Activated CD8-positive, alpha-beta T cell treated with anti-CD3 and anti-CD28 coated beads for 36 hours (primary cell): ENCODE results near the gene SLN. TPM values are rescaled to one million over a fixed set of nuclear protein-coding genes. Genes with fewer than 3 reads are reported as not detected.

Experiments
- ATAC-seq: fragments of 200-7000 bp; cut with Tn5 transposase; one replicate; pipeline ENCODE4 v1.10.0; 2021; ENCODE audit warnings: mild to moderate bottlenecking, moderate library complexity
- CTCF ChIA-PET: fragments of 350-600 bp; sonication (Branson Sonifier 250); formaldehyde crosslinking; loops from one replicate; lab custom pipeline; 2021; ENCODE audit warnings: antibody characterized with exemption; lab: Charles Lee
- POLR2A ChIA-PET: fragments of 350-600 bp; sonication (Branson Sonifier 250); formaldehyde crosslinking; loops from one replicate; lab custom pipeline; 2021; ENCODE audit warnings: antibody characterized with exemption; lab: Charles Lee
- DNase-seq: peaks from one replicate; pipeline ENCODE4 v3.0.0-alpha.2; 2020
- H3K27ac Mint-ChIP-seq: one replicate; pipeline ENCODE4 v1.8.0; 2021; ENCODE audit warnings: mild to moderate bottlenecking, mixed read lengths
- H3K27me3 Mint-ChIP-seq: one replicate; pipeline ENCODE4 v1.8.0; 2021; ENCODE audit warnings: mixed read lengths
- H3K36me3 Mint-ChIP-seq: one replicate; pipeline ENCODE4 v1.8.0; 2021; ENCODE audit warnings: low read depth, mixed read lengths
- H3K4me1 Mint-ChIP-seq: one replicate; pipeline ENCODE4 v1.8.0; 2021; ENCODE audit warnings: low read depth, mixed read lengths
- H3K4me3 Mint-ChIP-seq: one replicate; pipeline ENCODE4 v1.8.0; 2021; ENCODE audit warnings: mild to moderate bottlenecking, moderate library complexity, mixed read lengths
- H3K9me3 Mint-ChIP-seq: one replicate; pipeline ENCODE4 v1.8.0; 2021; ENCODE audit warnings: mixed read lengths
- CTCF ChIP-seq: fragments of 200-600 bp; IDR thresholded peaks from one replicate; pipeline ENCODE4 v1.8.0; 2022; ENCODE audit warnings: antibody characterized with exemption, mild to moderate bottlenecking
- intact Hi-C: fragments of 100-400 bp; cut with micrococcal nuclease; formaldehyde crosslinking; loops from one replicate; pipeline ENCODE4 v1.10.0; 2022
- total RNA-seq, 2 experiments: library from RNA; stranded (reverse); gene quantifications; one replicate each; pipeline ENCODE4 v1.2.3, GENCODE V29; 2021

The SLN gene
- total RNA-seq, 2 experiments from 2014 or later, result not detected

DNA sequence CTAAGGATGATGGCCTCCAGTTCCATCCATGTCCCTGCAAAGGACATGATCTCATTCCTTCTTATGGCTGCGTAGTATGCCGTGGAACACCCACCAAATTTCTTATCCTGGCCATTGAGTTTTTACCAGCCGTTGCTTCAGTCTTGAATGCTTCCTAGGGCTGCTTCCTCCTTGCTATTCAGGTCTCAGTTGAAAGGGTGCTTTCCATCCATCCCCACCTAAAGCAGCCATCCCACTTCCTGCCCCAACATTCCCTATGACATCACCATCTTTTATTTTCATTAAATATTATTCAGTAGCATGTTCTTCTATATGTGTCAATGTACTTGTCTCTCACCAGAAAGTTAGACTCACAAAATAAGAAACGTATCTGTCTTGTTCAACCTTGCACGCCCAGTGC lies 40.7 kb upstream of the SLN start:
- Mint-ChIP-seq H3K4me1 (no peaks in the 10 kb centered on the region), H3K9me3 (no peaks in the 10 kb centered on the region), H3K27me3 (peaks cover 11% of the 10 kb centered on the region), H3K27ac (no peak overlapping the region), H3K4me3 (no peak overlapping the region), H3K36me3 (no peaks in the 10 kb centered on the region)
- DNase-seq (no peak), ATAC-seq (no peak)
- intact Hi-C loops, result no loop called here
- ChIA-PET POLR2A (no interaction called here), CTCF (no interaction called here)
- no peak for TF ChIP-seq CTCF

DNA sequence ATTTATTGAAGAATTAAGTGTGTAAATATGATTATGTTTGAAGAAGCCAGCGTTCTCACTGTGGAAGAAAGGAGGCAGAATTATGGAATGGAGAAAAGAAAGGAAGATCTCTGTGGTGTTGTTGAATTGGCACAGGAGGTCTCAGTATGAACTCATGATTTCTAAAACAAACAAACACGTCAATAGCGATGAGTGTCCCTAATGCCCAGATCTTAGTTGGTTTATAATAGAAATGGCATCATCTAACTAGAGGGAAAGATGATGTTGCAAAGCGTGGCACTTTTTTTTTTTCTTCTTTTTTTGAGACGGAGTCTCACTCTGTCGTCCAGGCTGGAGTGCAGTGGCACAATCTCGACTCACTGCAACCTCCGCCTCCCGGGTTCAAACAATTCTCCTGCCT lies 39.2 kb upstream of the SLN start:
- H3K27ac Mint-ChIP-seq, result no peak overlapping the region
- H3K4me3 Mint-ChIP-seq, result no peak overlapping the region
- no peaks in the 10 kb centered on the region for H3K9me3 Mint-ChIP-seq
- H3K27me3 Mint-ChIP-seq, result peaks cover 4% of the 10 kb centered on the region
- ATAC-seq (no peak), DNase-seq (no peak)
- H3K4me1 Mint-ChIP-seq, result no peaks in the 10 kb centered on the region
- intact Hi-C loops, result no loop called here
- CTCF ChIA-PET, result no interaction called here
- H3K36me3 Mint-ChIP-seq, result no peaks in the 10 kb centered on the region
- POLR2A ChIA-PET, result no interaction called here
- TF ChIP-seq CTCF, result no peak

DNA sequence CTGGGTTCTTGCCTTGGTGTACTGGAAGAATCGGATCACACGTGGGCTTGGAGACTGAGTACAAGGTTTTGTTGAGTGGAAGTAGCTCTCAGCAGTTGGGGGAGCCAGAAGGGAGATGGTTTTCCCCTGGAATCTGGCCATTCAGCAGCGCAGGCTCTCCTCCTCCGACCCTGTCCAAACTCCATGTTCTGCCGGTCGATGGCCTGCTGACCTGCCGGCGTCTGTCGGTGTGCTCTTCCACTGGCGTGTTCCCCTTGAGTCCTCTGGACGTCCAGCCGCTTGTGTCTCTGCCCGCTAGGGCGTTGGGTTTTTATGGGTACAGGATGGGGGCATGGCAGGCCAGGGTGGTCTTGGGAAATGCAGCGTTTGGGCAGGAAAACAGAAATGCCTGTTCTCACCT lies 38.5 kb upstream of the SLN start:
- DNase-seq (no peak), ATAC-seq (no peak)
- Mint-ChIP-seq H3K9me3 (no peaks in the 10 kb centered on the region), H3K27me3 (peaks cover 6% of the 10 kb centered on the region), H3K27ac (no peak overlapping the region), H3K4me1 (no peaks in the 10 kb centered on the region), H3K36me3 (no peaks in the 10 kb centered on the region), H3K4me3 (no peak overlapping the region)
- intact Hi-C loops, result no loop called here
- ChIA-PET POLR2A (interaction anchor here (0.6 kb wide), 1 partner anchor 240 kb away, joined by 3 read pairs; no protein-coding TSS in a partner anchor), CTCF (no interaction called here)
- TF ChIP-seq CTCF, result no peak

DNA sequence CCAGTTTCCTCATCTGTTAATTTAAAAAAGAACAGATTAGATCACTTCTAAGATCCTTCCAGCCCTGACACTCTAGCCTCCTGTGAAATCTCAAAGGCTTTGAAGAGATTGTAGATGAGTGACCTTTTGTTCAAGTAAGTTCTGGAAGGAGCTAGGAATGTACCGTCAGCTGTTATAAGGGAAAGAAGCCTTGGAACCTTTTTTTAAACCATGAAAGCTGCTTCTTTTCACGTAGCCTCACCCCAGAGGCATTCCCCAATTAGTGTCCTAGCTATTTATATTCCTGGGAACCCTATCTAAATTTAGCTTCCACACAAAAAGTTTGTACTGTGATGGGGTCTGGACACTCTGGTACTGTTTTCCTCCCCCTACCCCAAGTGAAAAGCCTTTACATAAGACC lies 35.8 kb upstream of the SLN start:
- POLR2A ChIA-PET, result interaction anchor here (0.5 kb wide), 1 partner anchor 477 kb away, joined by 3 read pairs; no protein-coding TSS in a partner anchor

DNA sequence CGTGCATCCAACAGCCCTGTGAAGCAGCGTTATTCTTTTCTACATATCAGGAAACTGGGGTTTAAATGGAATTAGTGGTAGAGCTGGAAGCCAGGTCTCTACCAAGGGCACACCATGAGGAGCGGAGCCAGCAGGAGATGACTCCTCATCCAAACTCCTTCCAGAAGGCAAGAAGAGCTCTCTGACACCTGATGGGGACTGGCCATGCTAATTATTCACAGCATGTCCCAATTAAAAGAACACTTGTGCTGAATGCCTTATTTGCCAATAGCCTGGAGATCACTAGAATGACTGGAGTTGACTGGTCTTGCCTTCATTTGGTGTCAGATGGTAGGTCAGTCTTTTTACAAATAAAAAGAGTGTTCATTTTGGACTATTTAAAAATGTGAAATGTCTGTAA lies 32.9 kb upstream of the SLN start:
- ChIA-PET CTCF (no interaction called here), POLR2A (no interaction called here)
- H3K36me3 Mint-ChIP-seq, result no peaks in the 10 kb centered on the region
- no peak for DNase-seq
- H3K27ac Mint-ChIP-seq, result no peak overlapping the region
- intact Hi-C loops, result no loop called here
- ATAC-seq, result no peak
- no peak overlapping the region for H3K4me3 Mint-ChIP-seq
- no peak for TF ChIP-seq CTCF
- H3K9me3 Mint-ChIP-seq, result no peaks in the 10 kb centered on the region
- H3K27me3 Mint-ChIP-seq, result peaks cover 19% of the 10 kb centered on the region
- H3K4me1 Mint-ChIP-seq, result no peaks in the 10 kb centered on the region

More for the DNA sequence above, 35.8 kb upstream of the SLN start:
- TF ChIP-seq CTCF, result no peak
- intact Hi-C loops, result no loop called here
- DNase-seq (no peak), ATAC-seq (no peak)
- CTCF ChIA-PET, result interaction anchor here (0.9 kb wide), 1 partner anchor 23 kb away, joined by 3 read pairs; no protein-coding TSS in a partner anchor
- Mint-ChIP-seq H3K36me3 (no peaks in the 10 kb centered on the region), H3K4me3 (no peak overlapping the region), H3K27me3 (peaks cover 17% of the 10 kb centered on the region), H3K9me3 (no peaks in the 10 kb centered on the region), H3K4me1 (no peaks in the 10 kb centered on the region), H3K27ac (no peak overlapping the region)
